ENCODE measurements around the gene TSPAN18. TPM values are rescaled to one million over a fixed set of nuclear protein-coding genes. Genes with fewer than 3 reads are reported as not detected.

TSPAN18 gene
- total RNA-seq, 4 donors from 2014 or later: 2.2 to 18.1 (median 3.4) TPM

GRCh38 chr11:44952082-44952481 lies 225.3 kb downstream of the TSPAN18 start:
- no peak for TF ChIP-seq CTCF (IDR thresholded peaks at IDR 0.05)
- DNase-seq (ENCODE audit: low spot score) (no peak), ATAC-seq (ENCODE audit: low FRiP score) (no peak)

GRCh38 chr11:44952500-44953260 lies 225.9 kb downstream of the TSPAN18 start:
- TF ChIP-seq CTCF (IDR thresholded peaks at IDR 0.05): no peak
- no peak for ATAC-seq (ENCODE audit: low FRiP score)
- DNase-seq (ENCODE audit: low spot score): no peak

GRCh38 chr11:44954051-44954906 lies 227.5 kb downstream of the TSPAN18 start:
- TF ChIP-seq CTCF (IDR thresholded peaks at IDR 0.05): no peak
- ATAC-seq (ENCODE audit: low FRiP score) (no peak), DNase-seq (ENCODE audit: low spot score) (no peak)

GRCh38 chr11:44955015-44955738 lies 228.4 kb downstream of the TSPAN18 start:
- DNase-seq (ENCODE audit: low spot score): peak; percentile 40
- ATAC-seq (ENCODE audit: low FRiP score): peak; percentile 84
- no peak for TF ChIP-seq CTCF (IDR thresholded peaks at IDR 0.05)

- TF ChIP-seq CTCF (IDR thresholded peaks at IDR 0.05): no peak
- ATAC-seq (ENCODE audit: low FRiP score): no peak
These were observed 230.3 kb downstream of the TSPAN18 start for GRCh38 chr11:44957040-44957515.

GRCh38 chr11:44957776-44958564 lies 231.2 kb downstream of the TSPAN18 start:
- DNase-seq (ENCODE audit: low spot score) (no peak), ATAC-seq (ENCODE audit: low FRiP score) (no peak)
- no peak for TF ChIP-seq CTCF (IDR thresholded peaks at IDR 0.05)

More at GRCh38 chr11:44957040-44957515, 230.3 kb downstream of the TSPAN18 start:
- DNase-seq (ENCODE audit: low spot score): no peak

All from omental fat pad (tissue), 4 donors.